Measurements from ENCODE around the gene ZWILCH.
A peak's percentile ranks its signal among the peaks of the same experiment; 100 is the strongest.

Gene ZWILCH

DNA sequence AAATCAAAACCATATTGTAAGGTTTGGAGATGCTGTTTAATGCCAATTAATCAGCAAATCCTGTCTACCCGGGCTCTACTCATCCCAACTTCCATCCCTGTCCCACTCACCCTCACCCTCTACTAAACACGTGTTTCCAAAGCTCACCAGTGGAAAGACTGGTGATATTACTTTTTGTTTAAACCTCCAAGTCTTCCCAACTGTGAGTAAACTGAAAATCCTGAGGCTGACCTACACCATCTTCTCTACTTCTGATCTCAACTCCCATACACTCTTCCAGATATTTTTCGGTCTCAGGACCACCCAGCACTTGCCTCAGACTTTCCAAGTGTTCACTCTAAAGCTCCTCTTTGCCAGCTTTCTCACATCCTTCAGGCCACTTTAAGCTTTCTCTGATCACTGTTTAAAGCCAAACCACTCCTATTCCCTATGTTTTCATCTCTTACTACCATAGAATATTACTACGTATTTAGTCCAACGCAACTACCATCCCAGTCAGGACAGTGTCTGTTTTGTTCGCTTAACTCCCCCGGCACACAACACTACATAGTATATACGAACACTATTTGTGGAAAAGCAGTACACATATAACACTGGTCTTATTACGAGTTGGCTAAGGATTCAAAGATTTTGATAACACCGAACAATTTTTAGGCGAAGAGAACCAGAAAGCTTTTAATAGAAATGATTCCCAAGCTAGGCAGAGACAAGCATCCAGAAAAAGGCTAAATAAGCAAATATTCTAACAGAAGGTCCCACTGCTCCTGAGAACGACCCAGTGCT is 1.2 kb upstream of the ZWILCH start:
- H3K9ac ChIP-seq (ENCODE audit: low read length): peak overlapping the region; percentile 98
- H3K4me3 ChIP-seq (ENCODE audit: low read depth, low read length): peak overlapping the region; percentile 93
- no peaks in the 10 kb centered on the region for H3K27me3 ChIP-seq (ENCODE audit: control insufficient read depth, insufficient read depth, low read length)
- peaks cover 56% of the 10 kb centered on the region for H3K36me3 ChIP-seq (ENCODE audit: control insufficient read depth, insufficient read depth, low read length)
- H3K4me1 ChIP-seq (ENCODE audit: control insufficient read depth, insufficient read depth, low read length): peaks cover 3% of the 10 kb centered on the region; the same call in 1 of the 2 replicates
- H3K9me3 ChIP-seq (ENCODE audit: control insufficient read depth, insufficient read depth, low read depth, low read length): no peaks in the 10 kb centered on the region
- peak overlapping the region; percentile 98 for H3K27ac ChIP-seq (ENCODE audit: low read depth, low read length)

GRCh38 chr15:66505430-66505811 is 295 bp downstream of the ZWILCH start:
- peaks cover 48% of the 10 kb centered on the region for H3K36me3 ChIP-seq (ENCODE audit: control insufficient read depth, insufficient read depth, low read length)
- H3K27ac ChIP-seq (ENCODE audit: low read depth, low read length): peak overlapping the region; percentile 98
- peak overlapping the region; percentile 98 for H3K9ac ChIP-seq (ENCODE audit: low read length)
- H3K4me1 ChIP-seq (ENCODE audit: control insufficient read depth, insufficient read depth, low read length): peaks cover 3% of the 10 kb centered on the region; the same call in 1 of the 2 replicates
- no peaks in the 10 kb centered on the region for H3K27me3 ChIP-seq (ENCODE audit: control insufficient read depth, insufficient read depth, low read length)
- H3K9me3 ChIP-seq (ENCODE audit: control insufficient read depth, insufficient read depth, low read depth, low read length): no peaks in the 10 kb centered on the region
- H3K4me3 ChIP-seq (ENCODE audit: low read depth, low read length): peak overlapping the region; percentile 93

DNA sequence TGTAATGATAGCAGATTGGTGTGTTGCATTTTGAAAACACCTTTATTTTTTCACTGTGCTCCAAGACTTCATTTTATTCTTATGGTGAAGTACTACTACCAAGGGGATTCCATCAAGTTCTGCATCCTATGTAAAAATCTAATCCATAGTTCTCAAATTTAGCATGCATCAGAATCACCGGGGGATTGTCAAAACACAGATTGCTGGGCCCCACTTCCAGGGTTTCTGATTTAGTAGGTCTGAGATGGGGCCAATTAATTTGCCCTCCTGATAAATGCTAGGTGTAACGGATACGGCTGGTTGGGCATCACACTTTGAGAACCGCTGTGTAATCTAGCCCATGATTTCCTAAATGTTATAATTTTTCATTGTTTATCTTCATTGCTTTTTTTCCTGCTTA is 692 bp downstream of the ZWILCH start:
- Histone ChIP-seq H3K4me1 (ENCODE audit: control insufficient read depth, insufficient read depth, low read length) (peaks cover 3% of the 10 kb centered on the region; the same call in 1 of the 2 replicates), H3K36me3 (ENCODE audit: control insufficient read depth, insufficient read depth, low read length) (peaks cover 48% of the 10 kb centered on the region), H3K9me3 (ENCODE audit: control insufficient read depth, insufficient read depth, low read depth, low read length) (no peaks in the 10 kb centered on the region), H3K4me3 (ENCODE audit: low read depth, low read length) (peak overlapping the region; percentile 93), H3K9ac (ENCODE audit: low read length) (peak overlapping the region; percentile 98), H3K27me3 (ENCODE audit: control insufficient read depth, insufficient read depth, low read length) (no peaks in the 10 kb centered on the region), H3K27ac (ENCODE audit: low read depth, low read length) (no peak overlapping the region)

GRCh38 chr15:66508293-66508883 is 3.3 kb downstream of the ZWILCH start:
- Histone ChIP-seq H3K27ac (ENCODE audit: low read depth, low read length) (no peak overlapping the region), H3K27me3 (ENCODE audit: control insufficient read depth, insufficient read depth, low read length) (no peaks in the 10 kb centered on the region), H3K36me3 (ENCODE audit: control insufficient read depth, insufficient read depth, low read length) (peaks cover 28% of the 10 kb centered on the region), H3K9me3 (ENCODE audit: control insufficient read depth, insufficient read depth, low read depth, low read length) (no peaks in the 10 kb centered on the region), H3K9ac (ENCODE audit: low read length) (no peak overlapping the region), H3K4me3 (ENCODE audit: low read depth, low read length) (no peak overlapping the region), H3K4me1 (ENCODE audit: control insufficient read depth, insufficient read depth, low read length) (no peaks in the 10 kb centered on the region; the same call in 1 of the 2 replicates)

- H3K9ac ChIP-seq (ENCODE audit: low read length): no peak overlapping the region
- peaks cover 60% of the 10 kb centered on the region for H3K36me3 ChIP-seq (ENCODE audit: control insufficient read depth, insufficient read depth, low read length)
- H3K27ac ChIP-seq (ENCODE audit: low read depth, low read length): no peak overlapping the region
- H3K4me1 ChIP-seq (ENCODE audit: control insufficient read depth, insufficient read depth, low read length): peaks cover 8% of the 10 kb centered on the region
- no peaks in the 10 kb centered on the region for H3K9me3 ChIP-seq (ENCODE audit: control insufficient read depth, insufficient read depth, low read depth, low read length)
- H3K4me3 ChIP-seq (ENCODE audit: low read depth, low read length): no peak overlapping the region
- no peaks in the 10 kb centered on the region for H3K27me3 ChIP-seq (ENCODE audit: control insufficient read depth, insufficient read depth, low read length)
These were observed 9.5 kb downstream of the ZWILCH start for GRCh38 chr15:66514586-66514985.

DNA sequence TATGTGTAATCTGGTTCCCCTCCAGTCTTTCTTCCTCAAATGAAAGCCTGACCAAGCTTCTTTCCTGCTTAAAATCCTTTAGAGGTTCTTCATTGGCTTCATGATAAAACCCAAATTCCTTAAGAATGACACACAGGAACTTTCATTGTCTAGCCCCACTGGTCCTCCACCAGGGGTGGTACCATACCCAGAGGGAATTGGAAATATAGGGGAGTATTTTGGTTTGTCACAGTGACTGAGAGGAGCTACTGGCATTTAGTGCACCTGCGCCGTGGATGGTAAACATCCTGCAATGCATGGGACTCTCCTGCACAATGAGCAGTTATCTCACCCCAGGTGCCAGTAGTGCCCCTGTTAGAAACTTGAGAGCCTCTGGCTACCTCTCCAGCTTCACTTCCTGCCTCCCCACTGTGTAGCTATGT is 10.8 kb downstream of the ZWILCH start:
- Histone ChIP-seq H3K4me3 (ENCODE audit: low read depth, low read length) (no peak overlapping the region), H3K36me3 (ENCODE audit: control insufficient read depth, insufficient read depth, low read length) (peaks cover 64% of the 10 kb centered on the region), H3K9ac (ENCODE audit: low read length) (no peak overlapping the region), H3K27ac (ENCODE audit: low read depth, low read length) (no peak overlapping the region), H3K9me3 (ENCODE audit: control insufficient read depth, insufficient read depth, low read depth, low read length) (no peaks in the 10 kb centered on the region), H3K27me3 (ENCODE audit: control insufficient read depth, insufficient read depth, low read length) (no peaks in the 10 kb centered on the region), H3K4me1 (ENCODE audit: control insufficient read depth, insufficient read depth, low read length) (peaks cover 8% of the 10 kb centered on the region)

GRCh38 chr15:66523926-66524325 is 18.8 kb downstream of the ZWILCH start:
- no peak overlapping the region for H3K27ac ChIP-seq (ENCODE audit: low read depth, low read length)
- H3K36me3 ChIP-seq (ENCODE audit: control insufficient read depth, insufficient read depth, low read length): peaks cover 86% of the 10 kb centered on the region
- no peaks in the 10 kb centered on the region for H3K27me3 ChIP-seq (ENCODE audit: control insufficient read depth, insufficient read depth, low read length)
- H3K4me1 ChIP-seq (ENCODE audit: control insufficient read depth, insufficient read depth, low read length): no peaks in the 10 kb centered on the region
- no peak overlapping the region for H3K9ac ChIP-seq (ENCODE audit: low read length)
- no peaks in the 10 kb centered on the region for H3K9me3 ChIP-seq (ENCODE audit: control insufficient read depth, insufficient read depth, low read depth, low read length)
- no peak overlapping the region for H3K4me3 ChIP-seq (ENCODE audit: low read depth, low read length)

DNA sequence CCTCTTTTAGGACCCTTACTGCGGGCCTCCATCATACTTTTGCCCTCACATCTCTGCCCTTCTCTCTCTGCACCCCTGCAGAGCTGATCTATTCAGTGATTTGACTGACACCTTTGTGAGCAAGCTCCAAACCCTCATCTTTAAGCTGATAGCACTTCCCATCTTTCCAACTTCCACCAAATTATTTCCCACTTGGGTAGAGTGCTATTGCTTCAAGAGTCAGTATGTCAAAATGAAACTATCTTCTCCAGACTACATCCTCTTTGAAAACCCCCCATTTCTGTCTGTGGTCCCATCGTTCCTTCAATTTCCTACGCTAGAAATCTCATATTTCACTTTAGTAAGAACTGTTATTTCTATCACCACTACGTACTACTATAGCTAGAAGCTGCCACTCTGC is 19.7 kb downstream of the ZWILCH start:
- H3K27ac ChIP-seq (ENCODE audit: low read depth, low read length): no peak overlapping the region
- no peak overlapping the region for H3K4me3 ChIP-seq (ENCODE audit: low read depth, low read length)
- no peaks in the 10 kb centered on the region for H3K27me3 ChIP-seq (ENCODE audit: control insufficient read depth, insufficient read depth, low read length)
- no peaks in the 10 kb centered on the region for H3K4me1 ChIP-seq (ENCODE audit: control insufficient read depth, insufficient read depth, low read length)
- no peaks in the 10 kb centered on the region for H3K9me3 ChIP-seq (ENCODE audit: control insufficient read depth, insufficient read depth, low read depth, low read length)
- H3K9ac ChIP-seq (ENCODE audit: low read length): no peak overlapping the region
- peaks cover 91% of the 10 kb centered on the region for H3K36me3 ChIP-seq (ENCODE audit: control insufficient read depth, insufficient read depth, low read length)

DNA sequence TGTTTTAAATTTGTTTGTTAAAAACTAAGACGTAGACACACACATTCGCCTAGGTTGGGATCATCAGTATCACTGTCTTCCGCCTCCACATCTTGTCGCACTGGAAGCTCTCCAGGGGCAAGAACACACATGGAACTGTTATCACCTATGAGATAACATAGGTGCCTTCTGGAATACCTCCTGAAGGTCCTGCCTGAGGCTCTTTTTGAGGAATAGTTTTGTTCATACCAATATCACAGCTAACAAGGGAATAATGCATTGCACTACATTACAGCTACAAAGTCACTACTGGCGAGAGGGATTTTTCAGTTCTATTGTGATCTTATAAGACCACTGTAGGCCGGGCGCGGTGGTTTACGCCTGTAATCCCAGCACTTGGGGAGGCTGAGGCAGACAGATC is 29.9 kb downstream of the ZWILCH start:
- Histone ChIP-seq H3K27me3 (ENCODE audit: control insufficient read depth, insufficient read depth, low read length) (no peaks in the 10 kb centered on the region), H3K4me1 (ENCODE audit: control insufficient read depth, insufficient read depth, low read length) (no peaks in the 10 kb centered on the region), H3K9ac (ENCODE audit: low read length) (no peak overlapping the region), H3K4me3 (ENCODE audit: low read depth, low read length) (no peak overlapping the region), H3K36me3 (ENCODE audit: control insufficient read depth, insufficient read depth, low read length) (peaks cover 81% of the 10 kb centered on the region), H3K9me3 (ENCODE audit: control insufficient read depth, insufficient read depth, low read depth, low read length) (no peaks in the 10 kb centered on the region), H3K27ac (ENCODE audit: low read depth, low read length) (no peak overlapping the region)

- peaks cover 61% of the 10 kb centered on the region for H3K36me3 ChIP-seq (ENCODE audit: control insufficient read depth, insufficient read depth, low read length)
- no peak overlapping the region for H3K27ac ChIP-seq (ENCODE audit: low read depth, low read length)
- no peaks in the 10 kb centered on the region for H3K9me3 ChIP-seq (ENCODE audit: control insufficient read depth, insufficient read depth, low read depth, low read length)
- no peaks in the 10 kb centered on the region for H3K4me1 ChIP-seq (ENCODE audit: control insufficient read depth, insufficient read depth, low read length)
- no peak overlapping the region for H3K4me3 ChIP-seq (ENCODE audit: low read depth, low read length)
- no peak overlapping the region for H3K9ac ChIP-seq (ENCODE audit: low read length)
- H3K27me3 ChIP-seq (ENCODE audit: control insufficient read depth, insufficient read depth, low read length): no peaks in the 10 kb centered on the region
These were observed 37.8 kb downstream of the ZWILCH start for GRCh38 chr15:66542896-66543295.

- Histone ChIP-seq H3K9ac (ENCODE audit: low read length) (no peak overlapping the region), H3K36me3 (ENCODE audit: control insufficient read depth, insufficient read depth, low read length) (peaks cover 55% of the 10 kb centered on the region), H3K27ac (ENCODE audit: low read depth, low read length) (no peak overlapping the region), H3K4me1 (ENCODE audit: control insufficient read depth, insufficient read depth, low read length) (no peaks in the 10 kb centered on the region), H3K4me3 (ENCODE audit: low read depth, low read length) (no peak overlapping the region), H3K27me3 (ENCODE audit: control insufficient read depth, insufficient read depth, low read length) (no peaks in the 10 kb centered on the region), H3K9me3 (ENCODE audit: control insufficient read depth, insufficient read depth, low read depth, low read length) (no peaks in the 10 kb centered on the region)
These were observed 40.1 kb downstream of the ZWILCH start for GRCh38 chr15:66545255-66545654.
